ENCODE measurements around the gene CTBP1. TPM values are rescaled to one million over a fixed set of nuclear protein-coding genes. Genes with fewer than 3 reads are reported as not detected.

The CTBP1 gene
- total and polyA plus RNA-seq, 4 experiments from 2014 or later = 39.3 to 195 (median 132) TPM

DNA sequence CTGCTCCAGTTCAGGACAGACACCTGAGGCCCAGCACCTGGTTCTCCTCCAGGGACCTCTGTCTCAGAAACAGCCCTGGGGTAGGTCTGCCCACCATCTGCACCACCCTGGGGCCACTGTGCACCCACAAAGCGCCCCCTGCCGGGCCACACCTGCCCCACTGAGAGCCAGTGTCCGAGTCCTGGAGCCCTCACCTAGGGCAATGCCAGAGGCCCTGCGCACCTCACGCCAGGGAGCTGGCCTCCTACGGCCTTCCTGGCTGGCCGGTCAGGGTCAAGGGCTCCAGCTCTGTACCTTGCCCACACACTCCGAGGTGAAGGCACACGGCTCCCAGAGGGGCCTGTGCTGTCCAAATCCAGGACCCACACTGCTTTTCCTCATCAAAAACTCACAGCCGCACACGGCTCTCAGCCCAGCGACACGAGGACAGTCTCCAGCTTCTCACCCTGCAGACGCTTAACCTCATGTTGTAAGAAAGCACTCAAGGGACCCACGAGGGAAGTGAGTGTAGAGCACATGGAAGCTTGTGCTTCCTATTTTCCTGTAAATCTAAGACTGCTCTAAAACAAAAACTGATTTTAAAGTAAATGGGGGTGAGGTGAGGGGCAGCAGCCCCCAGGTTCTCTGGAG lies 5.4 kb downstream of the CTBP1 start:
- H3K36me3 Mint-ChIP-seq = peaks cover 5 to 25% of the 10 kb centered on the region in 2 donors
- peaks cover 55% of the 10 kb centered on the region for H3K4me1 ChIP-seq (ENCODE audit: insufficient read depth, low read length)
- peaks cover 14% of the 10 kb centered on the region for H3K36me3 ChIP-seq (ENCODE audit: insufficient read depth, low read length)
- POLR2A ChIA-PET (ENCODE audit: partially characterized antibody) = interaction anchor here (2.0 to 2.4 kb wide), 2 partner anchors 41 to 103 kb away, joined by 5 to 10 read pairs; partner anchors contain the start of gene UVSSA
- peak overlapping the region in 3 of 7 donors; percentile 37 to 66 (median 61) for H3K27ac Mint-ChIP-seq
- no peaks in the 10 kb centered on the region for H3K9me3 Mint-ChIP-seq
- intact Hi-C loops (cut with micrococcal nuclease) = no loop called here
- no peaks in the 10 kb centered on the region for H3K27me3 ChIP-seq (ENCODE audit: insufficient read depth, low read length)
- no peaks in the 10 kb centered on the region for H3K9me3 ChIP-seq (ENCODE audit: control insufficient read depth in 1 of 2, low read length in 2 of 2)
- H3K27me3 Mint-ChIP-seq = no peaks in the 10 kb centered on the region
- DNase-seq = no peak
- CTCF ChIA-PET (ENCODE audit: partially characterized antibody) = no interaction called here
- H3K4me3 ChIP-seq (ENCODE audit: low read length in 2 of 2) = no peak overlapping the region
- no peak overlapping the region for H3K27ac ChIP-seq (ENCODE audit: low read depth, low read length)
- peaks cover 29 to 67% (median 43%) of the 10 kb centered on the region in 4 donors for H3K4me1 Mint-ChIP-seq
- H3K4me3 Mint-ChIP-seq = peak overlapping the region in 1 of 8 donors; percentile 17

- peak overlapping the region in 4 of 8 donors; percentile 6 to 55 (median 39) for H3K4me3 Mint-ChIP-seq
- no peak overlapping the region for H3K4me3 ChIP-seq (ENCODE audit: low read length in 2 of 2)
- H3K9me3 ChIP-seq (ENCODE audit: control insufficient read depth in 1 of 2, low read length in 2 of 2) = no peaks in the 10 kb centered on the region
- DNase-seq = no peak
- H3K27me3 Mint-ChIP-seq = no peaks in the 10 kb centered on the region
- no peak overlapping the region for H3K27ac ChIP-seq (ENCODE audit: low read depth, low read length)
- peaks cover 21% of the 10 kb centered on the region for H3K36me3 ChIP-seq (ENCODE audit: insufficient read depth, low read length)
- H3K27ac Mint-ChIP-seq = peak overlapping the region; percentile 24 to 80 (median 66)
- no peaks in the 10 kb centered on the region for H3K27me3 ChIP-seq (ENCODE audit: insufficient read depth, low read length)
- H3K4me1 ChIP-seq (ENCODE audit: insufficient read depth, low read length) = peaks cover 55% of the 10 kb centered on the region
- no peaks in the 10 kb centered on the region for H3K9me3 Mint-ChIP-seq
- H3K36me3 Mint-ChIP-seq = peaks cover 5 to 32% of the 10 kb centered on the region in 2 donors
- CTCF ChIA-PET (ENCODE audit: partially characterized antibody) = interaction anchor here (1.4 kb wide), 1 partner anchor 75 kb away, joined by 3 read pairs; no protein-coding TSS in a partner anchor
- POLR2A ChIA-PET (ENCODE audit: partially characterized antibody) = interaction anchor here (2.0 kb wide), 1 partner anchor 41 kb away, joined by 5 read pairs; no protein-coding TSS in a partner anchor
- peaks cover 29 to 69% (median 43%) of the 10 kb centered on the region in 4 donors for H3K4me1 Mint-ChIP-seq
- intact Hi-C loops (cut with micrococcal nuclease) = no loop called here
Measured at GRCh38 chr4:1242506-1243450, 6.2 kb downstream of the CTBP1 start.

DNA sequence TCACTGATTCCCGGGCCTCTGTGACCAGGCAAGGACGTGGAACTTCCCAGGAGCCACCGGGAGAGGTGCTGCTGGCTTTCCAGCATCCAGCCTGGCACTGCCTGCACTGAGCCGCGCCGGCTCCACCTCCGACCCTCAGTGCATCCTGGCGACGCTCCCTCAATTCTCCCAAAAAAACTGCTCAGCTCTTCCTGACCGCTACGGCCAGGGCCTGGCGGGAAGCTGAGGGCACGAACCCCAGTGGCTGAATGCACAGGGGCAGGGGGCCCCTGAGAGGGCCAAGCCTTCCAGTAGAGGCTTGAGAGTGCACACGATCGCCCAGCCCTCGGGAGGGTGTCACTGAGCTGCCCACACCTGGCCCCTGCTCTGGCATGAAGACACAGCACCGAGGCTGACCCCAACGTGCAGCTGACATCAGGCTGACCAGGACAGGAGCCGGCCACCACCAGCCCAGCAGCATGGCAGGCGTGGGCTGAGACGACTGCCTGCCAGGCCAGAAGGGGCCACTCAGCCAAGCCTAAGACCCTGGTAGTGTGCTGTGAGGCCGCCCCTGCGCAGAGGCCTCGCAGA lies 6.9 kb downstream of the CTBP1 start:
- CTCF ChIA-PET (ENCODE audit: partially characterized antibody) = interaction anchor here (1.4 kb wide), 1 partner anchor 74 kb away, joined by 3 read pairs; no protein-coding TSS in a partner anchor
- Histone ChIP-seq H3K36me3 (ENCODE audit: insufficient read depth, low read length) (peaks cover 22% of the 10 kb centered on the region), H3K4me1 (ENCODE audit: insufficient read depth, low read length) (peaks cover 50% of the 10 kb centered on the region), H3K4me3 (ENCODE audit: low read length in 2 of 2) (no peak overlapping the region), H3K27me3 (ENCODE audit: insufficient read depth, low read length) (no peaks in the 10 kb centered on the region), H3K9me3 (ENCODE audit: control insufficient read depth in 1 of 2, low read length in 2 of 2) (no peaks in the 10 kb centered on the region), H3K27ac (ENCODE audit: low read depth, low read length) (no peak overlapping the region)
- Mint-ChIP-seq H3K9me3 (no peaks in the 10 kb centered on the region), H3K27ac (peak overlapping the region in 2 of 7 donors; percentile 24 to 66), H3K4me1 (peaks cover 27 to 67% (median 41%) of the 10 kb centered on the region in 4 donors), H3K36me3 (peaks cover 5 to 29% of the 10 kb centered on the region in 2 donors), H3K4me3 (no peak overlapping the region), H3K27me3 (no peaks in the 10 kb centered on the region)
- POLR2A ChIA-PET (ENCODE audit: partially characterized antibody) = no interaction called here
- no peak for DNase-seq
- intact Hi-C loops (cut with micrococcal nuclease) = no loop called here

DNA sequence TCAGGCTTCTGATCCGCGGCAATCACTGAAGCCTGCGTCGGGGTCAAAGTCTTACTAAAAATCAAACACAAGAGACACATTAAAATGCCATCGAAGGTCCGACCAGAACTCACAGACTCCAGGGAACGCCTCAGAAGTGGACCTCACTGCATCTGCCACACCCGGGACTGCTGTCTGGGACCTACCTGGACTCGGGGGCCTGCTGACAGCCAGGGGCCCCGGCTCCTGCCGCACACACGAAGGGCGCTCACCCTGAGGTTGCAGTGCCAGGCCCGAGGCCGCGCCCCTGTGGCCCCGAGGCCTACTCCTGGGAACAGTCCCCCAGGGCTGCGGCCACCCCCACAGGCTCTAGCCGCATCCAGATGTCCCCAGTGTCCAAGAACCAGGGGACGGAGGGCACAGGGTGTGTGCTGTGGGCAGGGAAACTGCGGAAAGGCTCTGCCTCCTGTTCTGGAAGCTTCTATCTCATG lies 7.4 kb downstream of the CTBP1 start:
- no peak overlapping the region for H3K4me3 Mint-ChIP-seq
- Histone ChIP-seq H3K27me3 (ENCODE audit: insufficient read depth, low read length) (no peaks in the 10 kb centered on the region), H3K9me3 (ENCODE audit: control insufficient read depth in 1 of 2, low read length in 2 of 2) (no peaks in the 10 kb centered on the region), H3K27ac (ENCODE audit: low read depth, low read length) (no peak overlapping the region), H3K36me3 (ENCODE audit: insufficient read depth, low read length) (peaks cover 22% of the 10 kb centered on the region), H3K4me1 (ENCODE audit: insufficient read depth, low read length) (peaks cover 45% of the 10 kb centered on the region), H3K4me3 (ENCODE audit: low read length in 2 of 2) (no peak overlapping the region)
- H3K4me1 Mint-ChIP-seq = peaks cover 25 to 62% (median 36%) of the 10 kb centered on the region in 4 donors
- DNase-seq = no peak
- H3K27ac Mint-ChIP-seq = peak overlapping the region in 1 of 7 donors; percentile 38
- H3K9me3 Mint-ChIP-seq = no peaks in the 10 kb centered on the region
- H3K27me3 Mint-ChIP-seq = no peaks in the 10 kb centered on the region
- ChIA-PET POLR2A (ENCODE audit: partially characterized antibody) (no interaction called here), CTCF (ENCODE audit: partially characterized antibody) (interaction anchor here (1.4 kb wide), 1 partner anchor 74 kb away, joined by 3 read pairs; no protein-coding TSS in a partner anchor)
- peaks cover 5 to 28% of the 10 kb centered on the region in 2 donors for H3K36me3 Mint-ChIP-seq
- intact Hi-C loops (cut with micrococcal nuclease) = no loop called here

GRCh38 chr4:1240721-1241465 lies 8.0 kb downstream of the CTBP1 start:
- intact Hi-C loops (cut with micrococcal nuclease) = no loop called here
- Histone ChIP-seq H3K4me1 (ENCODE audit: insufficient read depth, low read length) (peaks cover 39% of the 10 kb centered on the region), H3K27me3 (ENCODE audit: insufficient read depth, low read length) (no peaks in the 10 kb centered on the region), H3K4me3 (ENCODE audit: low read length in 2 of 2) (no peak overlapping the region), H3K36me3 (ENCODE audit: insufficient read depth, low read length) (peaks cover 26% of the 10 kb centered on the region), H3K9me3 (ENCODE audit: control insufficient read depth in 1 of 2, low read length in 2 of 2) (no peaks in the 10 kb centered on the region), H3K27ac (ENCODE audit: low read depth, low read length) (no peak overlapping the region)
- Mint-ChIP-seq H3K4me1 (peaks cover 21 to 56% (median 31%) of the 10 kb centered on the region in 4 donors), H3K9me3 (no peaks in the 10 kb centered on the region), H3K27me3 (no peaks in the 10 kb centered on the region), H3K27ac (peak overlapping the region in 1 of 7 donors; percentile 38), H3K4me3 (no peak overlapping the region), H3K36me3 (peaks cover 5 to 28% of the 10 kb centered on the region in 2 donors)
- DNase-seq = no peak
- POLR2A ChIA-PET (ENCODE audit: partially characterized antibody) = no interaction called here
- CTCF ChIA-PET (ENCODE audit: partially characterized antibody) = interaction anchor here (1.4 kb wide), 1 partner anchor 73 kb away, joined by 3 read pairs; no protein-coding TSS in a partner anchor

DNA sequence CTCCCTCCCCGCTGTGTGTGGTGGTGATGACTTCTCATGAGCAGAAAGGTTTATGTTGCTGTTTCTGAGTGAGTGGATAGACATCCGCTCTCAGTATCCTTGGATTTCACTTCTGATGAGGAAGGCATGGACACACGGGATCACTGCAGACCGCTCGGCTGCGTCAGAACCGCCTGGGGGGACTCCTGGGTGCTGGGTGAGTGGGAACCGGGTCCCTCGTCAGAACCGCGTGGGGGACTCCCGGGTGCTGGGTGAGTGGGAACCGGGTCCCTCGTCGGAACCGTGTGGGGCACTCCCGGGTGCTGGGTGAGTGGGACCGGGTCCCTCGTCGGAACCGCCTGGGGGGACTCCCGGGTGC lies 9.0 kb downstream of the CTBP1 start:
- H3K4me1 ChIP-seq (ENCODE audit: insufficient read depth, low read length) = peaks cover 29% of the 10 kb centered on the region
- H3K4me3 ChIP-seq (ENCODE audit: low read length in 2 of 2) = no peak overlapping the region
- Mint-ChIP-seq H3K4me3 (no peak overlapping the region), H3K27me3 (no peaks in the 10 kb centered on the region), H3K36me3 (peaks cover 12 to 34% of the 10 kb centered on the region in 2 donors), H3K27ac (peak overlapping the region in 1 of 7 donors; percentile 57), H3K9me3 (peaks cover 0 to 2% (median 0%) of the 10 kb centered on the region in 8 donors), H3K4me1 (peaks cover 17 to 46% (median 23%) of the 10 kb centered on the region in 4 donors)
- peaks cover 36% of the 10 kb centered on the region for H3K36me3 ChIP-seq (ENCODE audit: insufficient read depth, low read length)
- DNase-seq = no peak
- ChIA-PET CTCF (ENCODE audit: partially characterized antibody) (no interaction called here), POLR2A (ENCODE audit: partially characterized antibody) (no interaction called here)
- H3K9me3 ChIP-seq (ENCODE audit: control insufficient read depth in 1 of 2, low read length in 2 of 2) = no peaks in the 10 kb centered on the region
- H3K27me3 ChIP-seq (ENCODE audit: insufficient read depth, low read length) = no peaks in the 10 kb centered on the region
- H3K27ac ChIP-seq (ENCODE audit: low read depth, low read length) = no peak overlapping the region
- intact Hi-C loops (cut with micrococcal nuclease) = no loop called here
